Gastroesophageal sphincter (tissue), 3 donors: ENCODE data around the gene MPDU1.
A peak's percentile ranks its signal among the peaks of the same experiment; 100 is the strongest.

Experiments
- POLR2A ChIP-seq, 2 donors: fragments of 450-650 bp; IDR thresholded peaks; one replicate each; pipeline ENCODE4 v1.6.1; 2017; ENCODE audit warnings: antibody characterized with exemption in 2 of 2, mild to moderate bottlenecking in 2 of 2, moderate library complexity in 1 of 2
- POLR2AphosphoS5 ChIP-seq: sonication (generic); formaldehyde crosslinking; IDR thresholded peaks from one replicate; pipeline ENCODE4 v1.6.1; 2017; ENCODE audit warnings: antibody characterized with exemption
- TF ChIP-seq, protein P1 (sequence below), 4 experiments: fragments of 200-600 bp in 2 of 4; fragments of 450-650 bp in 2 of 4; sonication (generic) in 1 of 4; IDR thresholded peaks; one replicate each; pipeline ENCODE4 v1.5.1; 2017 to 2019; ENCODE audit warnings: antibody characterized with exemption in 4 of 4, mild to moderate bottlenecking in 2 of 4, moderate library complexity in 2 of 4

DNA sequence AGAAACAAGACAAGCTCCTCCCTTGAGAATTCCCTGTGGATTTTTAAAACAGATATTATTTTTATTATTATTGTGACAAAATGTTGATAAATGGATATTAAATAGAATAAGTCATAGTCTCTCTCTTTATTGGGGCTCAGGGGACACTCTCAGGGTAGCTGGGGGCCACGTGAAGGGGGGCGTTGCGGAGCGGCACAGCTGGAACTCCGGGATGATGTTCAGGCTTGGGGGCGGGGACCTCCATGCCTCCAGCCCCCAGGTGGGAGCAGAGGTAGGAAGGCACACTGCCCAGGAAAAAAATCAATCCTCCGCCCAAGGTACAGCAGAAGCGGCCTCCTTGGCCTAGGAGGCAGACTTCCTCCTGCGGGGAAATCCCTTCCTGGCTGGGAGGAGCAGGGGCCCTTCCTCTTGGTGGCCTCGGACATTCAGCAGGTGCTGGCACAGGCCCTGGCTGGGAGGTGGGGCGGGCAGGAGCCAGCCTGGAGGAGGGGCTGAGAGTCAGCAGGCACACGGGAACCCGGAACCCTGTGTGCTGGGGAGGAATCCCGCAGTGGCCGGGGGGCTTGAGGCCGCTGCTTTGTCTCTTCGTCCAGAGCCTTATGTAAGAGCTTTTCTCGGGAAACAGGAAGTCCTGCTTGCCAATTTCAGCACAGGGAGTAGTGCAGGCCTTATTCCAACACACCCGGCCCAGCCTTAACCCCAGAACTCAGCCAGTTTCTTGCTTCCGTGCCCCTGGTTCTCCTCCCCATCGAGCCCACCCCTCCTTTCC lies 25.7 kb upstream of the MPDU1 start:
- TF ChIP-seq, protein P1, sequence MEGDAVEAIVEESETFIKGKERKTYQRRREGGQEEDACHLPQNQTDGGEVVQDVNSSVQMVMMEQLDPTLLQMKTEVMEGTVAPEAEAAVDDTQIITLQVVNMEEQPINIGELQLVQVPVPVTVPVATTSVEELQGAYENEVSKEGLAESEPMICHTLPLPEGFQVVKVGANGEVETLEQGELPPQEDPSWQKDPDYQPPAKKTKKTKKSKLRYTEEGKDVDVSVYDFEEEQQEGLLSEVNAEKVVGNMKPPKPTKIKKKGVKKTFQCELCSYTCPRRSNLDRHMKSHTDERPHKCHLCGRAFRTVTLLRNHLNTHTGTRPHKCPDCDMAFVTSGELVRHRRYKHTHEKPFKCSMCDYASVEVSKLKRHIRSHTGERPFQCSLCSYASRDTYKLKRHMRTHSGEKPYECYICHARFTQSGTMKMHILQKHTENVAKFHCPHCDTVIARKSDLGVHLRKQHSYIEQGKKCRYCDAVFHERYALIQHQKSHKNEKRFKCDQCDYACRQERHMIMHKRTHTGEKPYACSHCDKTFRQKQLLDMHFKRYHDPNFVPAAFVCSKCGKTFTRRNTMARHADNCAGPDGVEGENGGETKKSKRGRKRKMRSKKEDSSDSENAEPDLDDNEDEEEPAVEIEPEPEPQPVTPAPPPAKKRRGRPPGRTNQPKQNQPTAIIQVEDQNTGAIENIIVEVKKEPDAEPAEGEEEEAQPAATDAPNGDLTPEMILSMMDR (IDR thresholded peaks at IDR 0.05), result no peak
- TF ChIP-seq POLR2AphosphoS5, result peak; percentile 78
- peak; percentile 33 to 36 for TF ChIP-seq POLR2A (IDR thresholded peaks at IDR 0.05)
